Smooth muscle cell of the brain vasculature (primary cell): ENCODE results near the gene VPS26A.
A peak's percentile ranks its signal among the peaks of the same experiment; 100 is the strongest.
"Not testable (repeated sequence)": the region's sequence is repeated elsewhere in the genome, so short reads cannot be mapped to it uniquely, and the experiment has no call there.

Source experiments
- DNase-seq: peaks from one replicate; pipeline ENCODE4 v3.0.0-alpha.2; 2012; ENCODE audit warnings: low read depth, low spot score

VPS26A gene

GRCh38 chr10:69102440-69102839 lies 21.5 kb upstream of the VPS26A start:
- no peak for DNase-seq

- DNase-seq: no peak
Observed at GRCh38 chr10:69103784-69104183, 20.2 kb upstream of the VPS26A start.

GRCh38 chr10:69104994-69105790 lies 18.8 kb upstream of the VPS26A start:
- no peak for DNase-seq

- DNase-seq: no peak
Observed at GRCh38 chr10:69107176-69107490, 16.8 kb upstream of the VPS26A start.

GRCh38 chr10:69107699-69108098 lies 16.3 kb upstream of the VPS26A start:
- DNase-seq: no peak

GRCh38 chr10:69119896-69120295 lies 4.1 kb upstream of the VPS26A start:
- no peak for DNase-seq

GRCh38 chr10:69123306-69123746 lies 652 bp upstream of the VPS26A start:
- peak; percentile 70 for DNase-seq

GRCh38 chr10:69124563-69125268 lies 738 bp downstream of the VPS26A start:
- DNase-seq: no peak

- no peak for DNase-seq
Observed at GRCh38 chr10:69125554-69125953, 1.6 kb downstream of the VPS26A start.

- no peak for DNase-seq
Observed at GRCh38 chr10:69130251-69130650, 6.3 kb downstream of the VPS26A start.

GRCh38 chr10:69139961-69140360 lies 16.0 kb downstream of the VPS26A start:
- DNase-seq: no peak

- DNase-seq: no peak
Observed at GRCh38 chr10:69141304-69141703, 17.3 kb downstream of the VPS26A start.

- DNase-seq: not testable (repeated sequence)
Observed at GRCh38 chr10:69142074-69142473, 18.1 kb downstream of the VPS26A start.

GRCh38 chr10:69142983-69143382 lies 19.0 kb downstream of the VPS26A start:
- DNase-seq: no peak

- no peak for DNase-seq
Observed at GRCh38 chr10:69145329-69145728, 21.4 kb downstream of the VPS26A start.

- DNase-seq: no peak
Observed at GRCh38 chr10:69145864-69146263, 21.9 kb downstream of the VPS26A start.

- no peak for DNase-seq
Observed at GRCh38 chr10:69146759-69147158, 22.8 kb downstream of the VPS26A start.

GRCh38 chr10:69151984-69152383 lies 28.0 kb downstream of the VPS26A start:
- no peak for DNase-seq

GRCh38 chr10:69153227-69153626 lies 29.2 kb downstream of the VPS26A start:
- DNase-seq: no peak

GRCh38 chr10:69160809-69161241 lies 36.8 kb downstream of the VPS26A start:
- DNase-seq: no peak

- DNase-seq: no peak
Observed at GRCh38 chr10:69168493-69168892, 44.5 kb downstream of the VPS26A start.

- no peak for DNase-seq
Observed at GRCh38 chr10:69172241-69172982, 48.4 kb downstream of the VPS26A start.
